Hepatocyte (in vitro differentiated cells): ENCODE results near the gene WHRN.

Experiments
- CTCF ChIP-seq: fragments of 200-600 bp; sonication (generic); IDR thresholded peaks from 2 replicates; pipeline ENCODE4 v1.5.1; 2016; ENCODE audit warnings: antibody characterized with exemption, mild to moderate bottlenecking; ENCODE audit not compliant: poor library complexity
- EZH2 ChIP-seq: fragments of 200-600 bp; sonication (generic); IDR thresholded peaks from 2 replicates; pipeline ENCODE4 v1.6.1; 2016; ENCODE audit warnings: antibody characterized with exemption, mild to moderate bottlenecking, borderline replicate concordance
- EZH2phosphoT487 ChIP-seq: fragments of 200-600 bp; sonication (generic); IDR thresholded peaks from one replicate; pipeline ENCODE4 v1.6.1; 2018; ENCODE audit warnings: antibody characterized with exemption, mild to moderate bottlenecking, low read depth, moderate library complexity; ENCODE audit not compliant: unreplicated experiment, severe bottlenecking

DNA sequence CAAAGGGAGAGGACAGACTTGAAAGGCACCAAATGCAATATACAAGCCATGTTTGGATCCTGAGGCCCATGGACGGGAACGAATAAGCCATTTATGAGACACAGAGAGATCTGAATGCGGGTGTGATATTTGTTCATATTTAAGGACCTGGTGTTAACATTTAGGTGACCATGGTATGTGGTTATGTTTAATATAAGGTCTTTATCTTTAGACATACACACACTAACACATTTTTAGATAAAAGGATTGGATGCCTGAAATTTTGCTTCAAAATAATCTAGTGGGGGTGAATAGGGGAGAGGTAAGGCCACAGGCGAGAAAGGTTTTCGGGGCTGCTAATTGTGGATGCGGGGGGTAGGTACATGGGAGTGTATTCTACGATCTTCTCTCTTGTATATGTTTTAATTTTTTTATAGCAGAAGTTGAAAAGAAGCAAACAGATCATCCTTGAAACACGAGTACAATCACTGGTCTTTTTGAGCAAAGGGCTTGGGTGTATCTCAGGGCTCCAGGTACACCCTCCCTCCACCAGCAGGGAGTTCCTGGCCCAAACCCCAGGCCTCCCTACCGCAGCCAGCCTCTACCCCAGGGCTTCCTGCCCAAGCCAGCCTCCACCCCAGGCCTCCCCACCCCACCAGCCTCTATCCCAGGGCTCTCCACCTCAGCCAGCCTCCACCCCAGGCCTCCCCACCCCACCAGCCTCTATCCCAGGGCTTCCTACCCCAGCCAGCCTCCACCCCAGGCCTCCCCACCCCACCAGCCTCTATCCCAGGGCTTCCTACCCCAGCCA is 129.7 kb downstream of the WHRN start:
- TF ChIP-seq EZH2phosphoT487 (no peak), EZH2 (no peak), CTCF (no peak)
